Thyroid gland (tissue), 4 donors: ENCODE results near the gene RHOT1. TPM values are rescaled to one million over a fixed set of nuclear protein-coding genes. Genes with fewer than 3 reads are reported as not detected.
"Not testable (repeated sequence)": the region's sequence is repeated elsewhere in the genome, so short reads cannot be mapped to it uniquely, and the experiment has no call there.

Experiments
- DNase-seq, 2 donors: peaks; one replicate each; pipeline ENCODE4 v3.0.0-alpha.2; 2019
- H3K27ac ChIP-seq, 3 donors: fragments of 200-600 bp; sonication (generic); 1 replicate in 2 of 3; 2 replicates in 1 of 3; pipeline ENCODE4 v1.5.1; 2016 to 2019; ENCODE audit warnings: mild to moderate bottlenecking in 1 of 3, moderate library complexity in 1 of 3
- H3K27me3 ChIP-seq: fragments of 200-600 bp; sonication (generic); one replicate; pipeline ENCODE4 v1.5.1; 2019
- H3K36me3 ChIP-seq, 2 donors: fragments of 200-600 bp; sonication (generic); one replicate each; pipeline ENCODE4 v1.5.1; 2016 to 2019
- H3K4me1 ChIP-seq, 2 donors: fragments of 200-600 bp; sonication (generic); one replicate each; pipeline ENCODE4 v1.5.1; 2017 to 2019
- H3K4me3 ChIP-seq, 3 donors: fragments of 200-600 bp; sonication (generic); replicated peaks in 1 of 3; 1 replicate in 2 of 3; 2 replicates in 1 of 3; pipeline ENCODE4 v1.5.1; 2016; ENCODE audit warnings: mild to moderate bottlenecking in 1 of 3
- H3K9me3 ChIP-seq: fragments of 200-600 bp; sonication (generic); one replicate; pipeline ENCODE4 v1.5.1; 2017
- CTCF ChIP-seq, 6 experiments: fragments of 200-600 bp in 3 of 6; fragments of 450-650 bp in 3 of 6; sonication (generic) in 3 of 6; IDR thresholded peaks; one replicate each; pipeline ENCODE4 v1.5.1; 2016 to 2019; ENCODE audit warnings: antibody characterized with exemption in 6 of 6, mild to moderate bottlenecking in 2 of 6, inconsistent platforms in 1 of 6, moderate library complexity in 1 of 6
- POLR2A ChIP-seq, 2 donors: fragments of 450-650 bp; IDR thresholded peaks; one replicate each; pipeline ENCODE4 v1.6.1; 2017; ENCODE audit warnings: antibody characterized with exemption in 2 of 2, mild to moderate bottlenecking in 2 of 2, moderate library complexity in 1 of 2
- WGBS, 2 donors: methylation state at CpG; one replicate each; pipeline ENCODE4 v1.1.5; 2017; 5-methylcytosine and 5-hydroxymethylcytosine counted together
- intact Hi-C: fragments of 100-400 bp; cut with DNase I; formaldehyde crosslinking; loops from one replicate; pipeline ENCODE4 v1.15.1; 2023
- total RNA-seq, 4 donors: library from RNA; depleted of rRNA; stranded (reverse); fragments of >200 nt; gene quantifications; one replicate each; pipeline ENCODE4 v1.2.3, GENCODE V29; 2016

RHOT1 gene
- 10 to 100 TPM; 45.1 to 59.1 (median 51.4) TPM for total RNA-seq

GRCh38 chr17:32142038-32142856, at the start of gene RHOT1:
Gene RHOT1, plus strand, starts transcription at chr17:32142502. Its CDS starts 191 bp downstream, at chr17:32142693.
- Histone ChIP-seq H3K9me3 (no peaks in the 10 kb centered on the region), H3K4me3 (peak within 1 kb of the TSS; percentile 11 to 94 (median 85)), H3K27me3 (no peaks in the 10 kb centered on the region), H3K4me1 (peaks cover 14 to 17% of the 10 kb centered on the region in 2 donors), H3K27ac (peak within 1 kb of the TSS; percentile 91 to 96 (median 96)), H3K36me3 (no peaks in the 10 kb centered on the region)
- WGBS, 2 donors, result 0% methylated on average over 15 to 20 of the region's 84 CpGs
- intact Hi-C loops, result no loop called here
- TF ChIP-seq POLR2A (IDR thresholded peaks at IDR 0.05) (peak in 1 of 2 donors; percentile 68), CTCF (IDR thresholded peaks at IDR 0.05) (peak in 5 of 6 experiments; percentile 26 to 68 (median 65))
- DNase-seq, result peak; percentile 84

DNA sequence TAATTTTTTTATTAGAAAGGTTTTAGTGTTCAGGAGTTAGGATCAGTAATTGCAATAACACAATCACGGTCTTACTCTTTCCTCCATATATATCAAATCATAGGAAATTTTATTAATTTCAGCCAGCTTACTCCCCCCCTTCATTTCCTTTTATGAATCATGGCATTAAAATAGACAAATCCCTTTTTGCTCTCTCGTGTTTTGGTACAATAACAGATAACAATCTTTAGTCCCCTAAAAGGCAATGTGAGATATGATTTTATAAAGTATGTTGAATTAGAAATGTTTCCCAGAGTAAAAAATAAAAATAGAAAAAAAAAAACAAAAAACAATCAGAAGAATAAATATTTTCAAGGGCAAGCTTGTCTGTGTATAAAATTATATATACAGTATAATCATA, 42.6 kb upstream of the RHOT1 start:
- H3K4me3 ChIP-seq, result no peak overlapping the region
- intact Hi-C loops, result no loop called here
- H3K27me3 ChIP-seq, result no peaks in the 10 kb centered on the region
- no peaks in the 10 kb centered on the region for H3K9me3 ChIP-seq
- no peak for DNase-seq
- 72 to 74% methylated on average over 2 of the region's 2 CpGs for WGBS, 2 donors
- TF ChIP-seq CTCF (IDR thresholded peaks at IDR 0.05) (no peak), POLR2A (IDR thresholded peaks at IDR 0.05) (no peak)
- no peak overlapping the region for H3K27ac ChIP-seq
- no peaks in the 10 kb centered on the region for H3K36me3 ChIP-seq
- H3K4me1 ChIP-seq, result no peaks in the 10 kb centered on the region

DNA sequence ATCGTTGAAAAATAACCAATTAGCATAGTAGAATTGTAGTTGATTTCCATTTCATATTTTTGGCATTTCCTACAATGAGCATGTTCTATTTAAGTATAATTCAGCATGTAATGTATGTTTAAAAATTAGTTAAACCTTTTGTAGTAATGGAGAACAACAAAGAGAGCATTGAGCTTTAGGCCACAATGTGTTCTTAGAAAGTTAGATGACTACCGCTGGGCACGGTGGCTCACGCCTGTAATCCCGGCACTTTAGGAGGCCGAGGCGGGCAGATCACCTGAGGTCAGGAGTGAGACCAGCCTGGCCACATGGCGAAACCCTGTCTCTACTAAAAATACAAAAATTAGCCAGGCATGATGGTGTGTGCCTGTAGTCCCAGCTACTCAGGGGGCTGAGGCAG, 42.0 kb upstream of the RHOT1 start:
- H3K4me3 ChIP-seq, intact Hi-C loops, DNase-seq, H3K4me1 ChIP-seq, H3K27me3 ChIP-seq, H3K27ac ChIP-seq, H3K9me3 ChIP-seq, H3K36me3 ChIP-seq: not testable (repeated sequence)
- WGBS, 2 donors, result 78 to 80% methylated on average over 8 of the region's 8 CpGs

- WGBS, 2 donors, result 85 to 88% methylated on average over 8 of the region's 8 CpGs
- H3K9me3 ChIP-seq, result no peaks in the 10 kb centered on the region
- no peaks in the 10 kb centered on the region for H3K27me3 ChIP-seq
- H3K4me1 ChIP-seq, result no peaks in the 10 kb centered on the region
- intact Hi-C loops, result no loop called here
- no peaks in the 10 kb centered on the region for H3K36me3 ChIP-seq
- TF ChIP-seq CTCF (IDR thresholded peaks at IDR 0.05) (no peak), POLR2A (IDR thresholded peaks at IDR 0.05) (no peak)
- no peak overlapping the region for H3K27ac ChIP-seq
- H3K4me3 ChIP-seq, result no peak overlapping the region
- no peak for DNase-seq
These were observed 41.2 kb upstream of the RHOT1 start for GRCh38 chr17:32100971-32101631.

DNA sequence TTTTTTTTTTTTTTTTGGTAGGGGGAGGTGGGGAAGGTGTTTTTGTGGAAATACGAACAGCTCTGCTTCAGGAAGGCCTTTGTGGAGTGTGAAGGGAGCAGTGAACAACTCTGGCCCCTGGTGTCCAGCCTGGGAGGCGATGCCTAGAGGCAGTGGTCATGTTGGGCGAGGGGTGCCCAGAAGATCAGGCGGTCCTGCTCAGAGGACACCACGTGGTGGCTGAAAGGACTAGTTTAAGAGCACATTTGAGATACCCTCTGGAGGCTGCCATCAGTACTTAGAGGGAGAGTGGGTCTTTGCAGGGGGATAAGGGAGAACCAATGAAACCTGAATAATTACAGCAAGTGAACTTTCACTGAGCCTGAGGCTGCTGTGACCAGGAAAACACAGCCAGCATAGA, 40.1 kb upstream of the RHOT1 start:
- no peaks in the 10 kb centered on the region for H3K9me3 ChIP-seq
- intact Hi-C loops, result no loop called here
- H3K27ac ChIP-seq, result no peak overlapping the region
- H3K4me3 ChIP-seq, result no peak overlapping the region
- no peak for TF ChIP-seq CTCF (IDR thresholded peaks at IDR 0.05)
- no peak for TF ChIP-seq POLR2A (IDR thresholded peaks at IDR 0.05)
- H3K27me3 ChIP-seq, result no peaks in the 10 kb centered on the region
- WGBS, 2 donors, result 83 to 87% methylated on average over 5 of the region's 5 CpGs
- H3K36me3 ChIP-seq, result no peaks in the 10 kb centered on the region
- no peaks in the 10 kb centered on the region for H3K4me1 ChIP-seq
- no peak for DNase-seq
